ENCODE results near the gene ZBTB49. TPM values are rescaled to one million over a fixed set of nuclear protein-coding genes. Genes with fewer than 3 reads are reported as not detected.
"Not testable (repeated sequence)": the region's sequence is repeated elsewhere in the genome, so short reads cannot be mapped to it uniquely, and the experiment has no call there.

Gene ZBTB49
- 1.9 TPM for polyA plus RNA-seq (2012; ENCODE audit: low read depth, missing spikeins)

- FAIRE-seq (peak; percentile 99), DNase-seq (ENCODE audit: insufficient read length, low spot score) (peak; percentile 96)
- peak; percentile 69 for TF ChIP-seq POU2F2 (IDR thresholded peaks at IDR 0.05; ENCODE audit: low read depth, low read length)
- TF ChIP-seq PAX5 (IDR thresholded peaks at IDR 0.05; ENCODE audit: insufficient read depth, low read length, severe bottlenecking): peak; percentile 12
- TF ChIP-seq SPI1 (IDR thresholded peaks at IDR 0.05; ENCODE audit: low read depth, low read length): no peak
- peak; percentile 80 for TF ChIP-seq TAF1 (IDR thresholded peaks at IDR 0.05; ENCODE audit: low read depth, low read length)
- peak; percentile 83 for TF ChIP-seq POLR2A (IDR thresholded peaks at IDR 0.05; ENCODE audit: low read depth, low read length)
- TF ChIP-seq POLR2AphosphoS5 (IDR thresholded peaks at IDR 0.05; ENCODE audit: low read depth, low read length): peak; percentile 61
These were observed at the start of gene ZBTB49, which contains the start of gene LYAR for GRCh38 chr4:4289941-4290850. Gene ZBTB49, plus strand, starts transcription at chr4:4290251. Its CDS starts 9,695 bp downstream, at chr4:4299946. Gene LYAR, minus strand, starts transcription at chr4:4290154. Its CDS starts 6,412 bp downstream, at chr4:4283742.

GRCh38 chr4:4245172-4245571 is 44.9 kb upstream of the ZBTB49 start:
- TF ChIP-seq PAX5 (IDR thresholded peaks at IDR 0.05; ENCODE audit: insufficient read depth, low read length, severe bottlenecking) (no peak), POLR2A (IDR thresholded peaks at IDR 0.05; ENCODE audit: low read depth, low read length) (no peak), POLR2AphosphoS5 (IDR thresholded peaks at IDR 0.05; ENCODE audit: low read depth, low read length) (no peak), TAF1 (IDR thresholded peaks at IDR 0.05; ENCODE audit: low read depth, low read length) (no peak), POU2F2 (IDR thresholded peaks at IDR 0.05; ENCODE audit: low read depth, low read length) (no peak), SPI1 (IDR thresholded peaks at IDR 0.05; ENCODE audit: low read depth, low read length) (no peak)
- no peak for DNase-seq (ENCODE audit: insufficient read length, low spot score)
- FAIRE-seq: no peak

DNA sequence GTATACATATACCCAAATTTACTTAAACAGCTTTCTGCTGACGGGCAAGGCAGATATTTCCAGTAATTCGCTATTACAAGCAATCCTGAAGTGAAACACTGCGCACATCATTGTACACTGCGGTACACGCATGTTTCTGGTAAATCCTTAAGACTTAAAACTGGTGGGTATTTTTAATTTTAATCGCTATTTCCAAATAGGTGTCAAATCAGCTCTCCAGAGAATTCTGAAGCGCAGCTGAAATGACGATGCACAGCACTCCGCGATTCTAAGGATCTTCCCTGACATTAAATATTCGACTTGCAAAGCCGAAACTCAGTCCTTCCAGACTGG is 42.4 kb upstream of the ZBTB49 start:
- FAIRE-seq: no peak
- DNase-seq (ENCODE audit: insufficient read length, low spot score): no peak

DNA sequence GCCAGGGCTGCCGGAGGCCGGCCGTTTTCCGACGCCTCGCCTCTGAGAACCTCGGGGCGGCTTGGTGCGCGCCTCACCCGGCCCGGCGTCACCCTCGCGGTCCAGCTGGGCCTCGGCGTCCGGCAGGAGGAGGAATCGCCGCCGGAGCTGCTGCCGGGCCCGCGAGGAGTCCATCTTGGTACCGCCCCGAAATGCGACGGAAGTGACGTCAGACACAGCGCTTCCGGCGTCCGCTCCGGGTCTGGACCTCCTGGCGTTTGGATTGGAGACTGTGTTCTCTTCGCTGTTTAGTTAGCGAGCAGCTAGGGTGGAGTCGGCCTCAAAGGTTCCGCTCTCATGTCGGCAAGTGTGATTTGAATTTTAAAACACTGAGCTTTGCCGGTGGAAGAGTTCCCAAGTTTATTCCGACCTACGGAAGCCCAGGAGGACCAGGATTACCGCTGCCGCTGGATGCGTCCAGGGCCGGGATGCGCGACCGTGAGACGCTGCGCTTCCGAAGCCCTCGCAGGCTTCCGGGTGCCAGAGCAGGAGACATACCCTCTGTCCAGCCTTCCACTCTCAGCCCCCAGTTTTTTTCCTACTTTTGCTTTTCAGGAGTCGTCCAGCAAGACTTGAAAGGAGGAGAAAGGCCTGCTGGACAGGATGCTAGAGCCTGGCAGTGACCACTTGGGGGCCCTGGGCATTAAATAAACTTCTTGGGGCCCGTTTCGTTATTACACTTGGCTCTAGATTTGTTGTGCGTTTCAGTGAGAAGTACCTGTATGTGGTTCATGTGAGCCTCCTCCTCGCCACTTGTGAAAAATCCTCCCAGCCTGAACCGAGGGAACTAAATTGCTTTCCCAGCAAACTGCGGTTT is 41.8 kb upstream of the ZBTB49 start, which contains the start of gene TMEM128:
TSS of gene TMEM128 (minus strand) at position 195 of the 856 bp plus-strand sequence. CDS start at position 174, 21 bp downstream.
- DNase-seq (ENCODE audit: insufficient read length, low spot score): peak; percentile 94
- peak; percentile 97 for FAIRE-seq

More for the DNA sequence above, 42.4 kb upstream of the ZBTB49 start:
- no peak for TF ChIP-seq TAF1 (IDR thresholded peaks at IDR 0.05; ENCODE audit: low read depth, low read length)
- TF ChIP-seq SPI1 (IDR thresholded peaks at IDR 0.05; ENCODE audit: low read depth, low read length): no peak
- no peak for TF ChIP-seq PAX5 (IDR thresholded peaks at IDR 0.05; ENCODE audit: insufficient read depth, low read length, severe bottlenecking)
- TF ChIP-seq POU2F2 (IDR thresholded peaks at IDR 0.05; ENCODE audit: low read depth, low read length): no peak
- TF ChIP-seq POLR2AphosphoS5 (IDR thresholded peaks at IDR 0.05; ENCODE audit: low read depth, low read length): no peak
- TF ChIP-seq POLR2A (IDR thresholded peaks at IDR 0.05; ENCODE audit: low read depth, low read length): no peak

GRCh38 chr4:4248885-4249203 is 41.2 kb upstream of the ZBTB49 start:
- FAIRE-seq (no peak), DNase-seq (ENCODE audit: insufficient read length, low spot score) (no peak)
- TF ChIP-seq SPI1 (IDR thresholded peaks at IDR 0.05; ENCODE audit: low read depth, low read length): no peak
- TF ChIP-seq TAF1 (IDR thresholded peaks at IDR 0.05; ENCODE audit: low read depth, low read length): no peak
- TF ChIP-seq POLR2A (IDR thresholded peaks at IDR 0.05; ENCODE audit: low read depth, low read length): no peak
- no peak for TF ChIP-seq POLR2AphosphoS5 (IDR thresholded peaks at IDR 0.05; ENCODE audit: low read depth, low read length)
- TF ChIP-seq PAX5 (IDR thresholded peaks at IDR 0.05; ENCODE audit: insufficient read depth, low read length, severe bottlenecking): no peak
- TF ChIP-seq POU2F2 (IDR thresholded peaks at IDR 0.05; ENCODE audit: low read depth, low read length): no peak

More for the DNA sequence above, 41.8 kb upstream of the ZBTB49 start, which contains the start of gene TMEM128:
- peak; percentile 94 for TF ChIP-seq POU2F2 (IDR thresholded peaks at IDR 0.05; ENCODE audit: low read depth, low read length)
- TF ChIP-seq POLR2A (IDR thresholded peaks at IDR 0.05; ENCODE audit: low read depth, low read length): peak; percentile 97
- peak; percentile 96 for TF ChIP-seq POLR2AphosphoS5 (IDR thresholded peaks at IDR 0.05; ENCODE audit: low read depth, low read length)
- peak; percentile 95 for TF ChIP-seq TAF1 (IDR thresholded peaks at IDR 0.05; ENCODE audit: low read depth, low read length)
- no peak for TF ChIP-seq SPI1 (IDR thresholded peaks at IDR 0.05; ENCODE audit: low read depth, low read length)
- TF ChIP-seq PAX5 (IDR thresholded peaks at IDR 0.05; ENCODE audit: insufficient read depth, low read length, severe bottlenecking): no peak

- not testable (repeated sequence) for FAIRE-seq; DNase-seq (ENCODE audit: insufficient read length, low spot score)
These were observed 40.7 kb upstream of the ZBTB49 start for GRCh38 chr4:4249342-4249741.

- TF ChIP-seq POLR2A (IDR thresholded peaks at IDR 0.05; ENCODE audit: low read depth, low read length) (no peak), SPI1 (IDR thresholded peaks at IDR 0.05; ENCODE audit: low read depth, low read length) (no peak), POU2F2 (IDR thresholded peaks at IDR 0.05; ENCODE audit: low read depth, low read length) (no peak), POLR2AphosphoS5 (IDR thresholded peaks at IDR 0.05; ENCODE audit: low read depth, low read length) (no peak), PAX5 (IDR thresholded peaks at IDR 0.05; ENCODE audit: insufficient read depth, low read length, severe bottlenecking) (no peak)
- FAIRE-seq (no peak), DNase-seq (ENCODE audit: insufficient read length, low spot score) (no peak)
These were observed 40.2 kb upstream of the ZBTB49 start for GRCh38 chr4:4249866-4250265.

DNA sequence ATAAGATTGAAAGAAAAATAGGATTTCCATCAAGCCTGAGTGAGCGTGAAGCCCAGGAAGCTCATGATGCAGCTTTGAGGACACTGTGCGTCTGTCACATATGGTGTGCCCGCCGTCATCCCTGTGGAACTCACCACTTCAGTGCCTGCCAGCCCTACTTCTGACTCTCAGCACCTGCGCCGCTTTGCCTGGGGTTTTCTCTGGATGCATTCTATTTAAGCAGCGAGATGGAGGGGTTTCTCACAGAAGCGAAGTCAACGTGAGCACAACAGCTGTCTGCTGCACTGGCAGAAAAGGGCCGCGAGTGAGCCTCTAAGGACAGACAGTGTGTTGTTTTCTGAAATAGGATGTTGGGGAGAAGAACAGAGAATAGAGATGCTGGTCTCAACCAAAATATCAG is 35.9 kb upstream of the ZBTB49 start:
- FAIRE-seq: no peak
- no peak for DNase-seq (ENCODE audit: insufficient read length, low spot score)

GRCh38 chr4:4254666-4255065 is 35.4 kb upstream of the ZBTB49 start:
- no peak for FAIRE-seq
- TF ChIP-seq POLR2AphosphoS5 (IDR thresholded peaks at IDR 0.05; ENCODE audit: low read depth, low read length) (no peak), PAX5 (IDR thresholded peaks at IDR 0.05; ENCODE audit: insufficient read depth, low read length, severe bottlenecking) (no peak), POLR2A (IDR thresholded peaks at IDR 0.05; ENCODE audit: low read depth, low read length) (no peak), TAF1 (IDR thresholded peaks at IDR 0.05; ENCODE audit: low read depth, low read length) (no peak), POU2F2 (IDR thresholded peaks at IDR 0.05; ENCODE audit: low read depth, low read length) (no peak), SPI1 (IDR thresholded peaks at IDR 0.05; ENCODE audit: low read depth, low read length) (no peak)
- no peak for DNase-seq (ENCODE audit: insufficient read length, low spot score)

More for the DNA sequence above, 35.9 kb upstream of the ZBTB49 start:
- TF ChIP-seq TAF1 (IDR thresholded peaks at IDR 0.05; ENCODE audit: low read depth, low read length) (no peak), POLR2A (IDR thresholded peaks at IDR 0.05; ENCODE audit: low read depth, low read length) (no peak), SPI1 (IDR thresholded peaks at IDR 0.05; ENCODE audit: low read depth, low read length) (no peak), POLR2AphosphoS5 (IDR thresholded peaks at IDR 0.05; ENCODE audit: low read depth, low read length) (no peak), POU2F2 (IDR thresholded peaks at IDR 0.05; ENCODE audit: low read depth, low read length) (no peak), PAX5 (IDR thresholded peaks at IDR 0.05; ENCODE audit: insufficient read depth, low read length, severe bottlenecking) (no peak)

All from GM12891 (cell line).